Hair follicular keratinocyte (primary cell): Measurements from ENCODE around the gene SMCO4. TPM values are rescaled to one million over a fixed set of nuclear protein-coding genes. Genes with fewer than 3 reads are reported as not detected.

ENCODE experiments used
- total RNA-seq: library from RNA; depleted of rRNA; stranded (reverse); fragments of >200 nt; gene quantifications from 2 replicates; pipeline ENCODE4 v1.2.3, GENCODE V29; 2015

The SMCO4 gene, protein sequence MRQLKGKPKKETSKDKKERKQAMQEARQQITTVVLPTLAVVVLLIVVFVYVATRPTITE
- 6.2 and 9.6 TPM in 2 replicates for total RNA-seq

DNA sequence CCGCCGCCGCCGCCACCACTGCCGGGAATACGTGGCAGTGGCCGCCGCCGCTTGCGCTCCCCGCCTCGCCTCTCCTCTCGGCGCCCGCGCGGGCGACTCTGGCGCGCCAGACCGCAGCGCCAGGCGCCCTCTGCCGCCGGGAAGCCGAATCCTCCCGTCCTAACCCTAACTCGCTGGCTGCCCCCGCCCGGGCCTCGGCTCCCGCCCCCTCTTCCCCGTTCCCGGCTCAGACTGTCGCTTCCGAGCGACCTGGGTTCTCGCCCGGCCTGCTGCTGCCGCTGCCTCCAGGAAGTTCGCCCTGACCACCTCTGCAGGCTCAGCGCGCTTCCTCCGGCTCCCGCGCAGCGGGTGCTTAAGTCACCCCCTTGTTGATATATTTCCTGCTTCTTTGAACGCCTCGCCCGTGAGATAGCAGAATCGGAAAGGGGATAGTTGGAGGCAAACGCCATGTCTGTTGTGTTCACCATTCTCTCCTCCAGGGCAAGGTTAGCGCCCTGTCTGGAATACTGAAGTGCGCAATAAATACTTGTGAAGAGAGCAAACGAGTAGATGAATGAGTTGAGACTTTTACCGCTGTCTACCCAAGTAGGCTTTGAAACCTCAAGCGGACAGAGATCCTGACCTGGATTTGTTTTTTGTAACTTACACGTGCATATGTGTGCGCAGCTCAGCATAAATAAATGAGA lies at the start of gene SMCO4:
Gene SMCO4 (minus strand): TSS at position 100 of the 686 bp plus-strand sequence. CDS start 64,202 bp downstream, outside the sequence.

Other genes with a start within 250 kb of the SMCO4 start
- gene DEUP1, start 212.6 kb downstream of the SMCO4 start, total RNA-seq = not detected in 2 replicates
- 4.5 and 11.8 TPM in 2 replicates for gene CEP295, start 118.3 kb upstream of the SMCO4 start, total RNA-seq
- gene TAF1D, start 198.1 kb upstream of the SMCO4 start, total RNA-seq = 99.1 and 103 TPM in 2 replicates
- 3.5 and 3.7 TPM in 2 replicates for gene C11orf54, start 198.3 kb upstream of the SMCO4 start, total RNA-seq
- 18.7 and 31.6 TPM in 2 replicates for gene MED17, start 240.9 kb upstream of the SMCO4 start, total RNA-seq